Fibroblast of lung (primary cell): ENCODE results near the gene SYT17.

Experiments used
- CTCF ChIP-seq, 2 donors: IDR thresholded peaks in 1 of 2; conservative IDR thresholded peaks in 1 of 2; 1 replicate in 1 of 2; 2 replicates in 1 of 2; pipeline ENCODE4 v1.5.1; 2011 to 2012; ENCODE audit warnings: low read length in 2 of 2, control low read depth in 1 of 2, inconsistent platforms in 1 of 2, low read depth in 1 of 2, mild to moderate bottlenecking in 1 of 2
- EZH2 ChIP-seq: IDR thresholded peaks from 2 replicates; pipeline ENCODE4 v1.5.1; 2012; ENCODE audit warnings: low read length, control low read depth, mild to moderate bottlenecking; ENCODE audit errors: missing control alignments

GRCh38 chr16:19278403-19278802 is 110.4 kb downstream of the SYT17 start:
- no peak for TF ChIP-seq CTCF (conservative IDR thresholded peaks at IDR 0.05 in 1 of 2, IDR thresholded peaks at IDR 0.05 in 1 of 2; ENCODE audit: low read depth in 1 of 2, low read length in 2 of 2)
- no peak for TF ChIP-seq EZH2
